HG03521 (cell line): ENCODE data around the gene CTSD.

Experiments
- ATAC-seq: cut with Tn5 transposase; IDR thresholded peaks from one replicate; pipeline ENCODE4 v1.9.1; 2021; ENCODE audit warnings: mild to moderate bottlenecking, moderate library complexity; ENCODE audit not compliant: unreplicated experiment

The CTSD gene

DNA sequence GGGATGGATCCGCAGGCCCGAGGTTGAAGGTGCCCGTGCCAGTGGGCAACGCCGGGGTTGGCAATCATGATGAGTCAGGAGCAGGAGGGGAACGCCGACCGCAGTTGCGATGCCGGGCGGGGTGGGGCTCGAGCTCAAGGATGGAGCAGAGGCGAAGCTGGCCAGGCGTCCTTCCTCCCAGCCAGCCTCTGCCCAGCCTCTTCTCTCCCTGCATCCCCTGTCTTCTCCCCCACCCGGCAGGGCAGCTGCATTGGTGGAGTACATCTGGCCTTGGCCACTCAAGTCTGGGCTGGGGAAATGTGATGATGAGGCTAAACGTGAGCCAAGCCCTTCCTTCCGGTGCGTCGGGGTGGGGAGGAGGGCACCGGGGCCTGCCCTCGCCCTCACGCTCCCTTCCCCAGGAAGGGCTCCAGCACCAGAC is 17.2 kb downstream of the CTSD start:
- no peak for ATAC-seq

DNA sequence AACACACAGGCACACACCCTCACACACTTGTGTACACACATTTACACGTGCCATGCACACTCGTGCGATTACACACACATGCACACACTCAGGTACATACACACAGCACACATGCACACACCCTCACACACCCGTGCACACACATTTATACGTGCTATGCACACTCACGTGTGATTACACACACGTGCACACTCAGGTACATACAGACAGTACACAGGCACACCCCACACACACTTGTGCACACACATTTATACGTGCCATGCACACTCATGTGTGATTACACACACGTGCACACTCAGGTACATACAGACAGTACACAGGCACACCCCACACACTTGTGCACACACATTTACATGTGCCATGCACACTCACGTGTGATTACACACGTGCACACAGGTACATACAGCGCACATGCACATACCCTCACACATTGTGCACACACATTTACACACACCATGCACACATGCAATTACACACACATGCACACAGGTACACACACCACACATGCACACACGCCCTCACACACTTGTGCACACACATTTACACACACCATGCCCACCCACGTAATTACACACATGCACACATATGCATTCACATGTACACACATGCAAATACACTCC is 17.9 kb downstream of the CTSD start:
- ATAC-seq, result no peak

DNA sequence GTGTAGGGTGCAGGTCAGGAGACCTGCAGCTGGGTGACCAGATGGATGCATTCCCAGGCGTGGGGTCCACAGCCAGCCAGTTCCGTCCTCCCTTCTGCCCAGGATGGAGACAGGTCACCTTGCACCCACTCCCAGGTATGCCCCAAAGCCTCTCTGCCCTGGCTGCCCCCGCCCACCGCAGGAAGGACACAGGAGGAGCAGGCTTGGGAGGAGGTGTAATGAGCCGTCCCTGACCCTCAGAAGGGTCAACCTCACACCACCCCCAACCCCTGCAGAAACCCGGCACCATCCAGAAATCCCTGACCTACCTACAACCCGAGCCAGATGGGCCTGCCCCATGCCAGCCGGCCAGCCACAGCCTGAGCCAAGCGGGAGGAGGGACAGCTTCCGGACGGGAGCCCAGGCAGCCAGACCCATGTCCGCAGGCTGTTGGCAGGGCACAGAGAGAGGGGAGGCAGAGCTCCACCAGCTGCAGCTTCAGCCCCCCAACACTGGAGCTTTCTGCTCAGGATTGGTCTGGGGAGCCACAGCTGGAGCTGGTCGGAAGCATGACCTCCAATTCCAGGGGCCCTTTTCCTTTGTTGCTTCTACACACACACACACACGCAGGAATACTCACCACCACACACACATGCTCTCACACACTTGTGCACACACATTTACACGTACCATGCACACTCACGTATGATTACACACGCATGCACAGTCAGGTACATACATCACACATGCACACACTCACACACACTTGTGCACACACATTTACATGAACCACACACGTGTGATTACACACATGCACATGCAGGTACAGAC is 18.6 kb downstream of the CTSD start:
- ATAC-seq, result no peak

DNA sequence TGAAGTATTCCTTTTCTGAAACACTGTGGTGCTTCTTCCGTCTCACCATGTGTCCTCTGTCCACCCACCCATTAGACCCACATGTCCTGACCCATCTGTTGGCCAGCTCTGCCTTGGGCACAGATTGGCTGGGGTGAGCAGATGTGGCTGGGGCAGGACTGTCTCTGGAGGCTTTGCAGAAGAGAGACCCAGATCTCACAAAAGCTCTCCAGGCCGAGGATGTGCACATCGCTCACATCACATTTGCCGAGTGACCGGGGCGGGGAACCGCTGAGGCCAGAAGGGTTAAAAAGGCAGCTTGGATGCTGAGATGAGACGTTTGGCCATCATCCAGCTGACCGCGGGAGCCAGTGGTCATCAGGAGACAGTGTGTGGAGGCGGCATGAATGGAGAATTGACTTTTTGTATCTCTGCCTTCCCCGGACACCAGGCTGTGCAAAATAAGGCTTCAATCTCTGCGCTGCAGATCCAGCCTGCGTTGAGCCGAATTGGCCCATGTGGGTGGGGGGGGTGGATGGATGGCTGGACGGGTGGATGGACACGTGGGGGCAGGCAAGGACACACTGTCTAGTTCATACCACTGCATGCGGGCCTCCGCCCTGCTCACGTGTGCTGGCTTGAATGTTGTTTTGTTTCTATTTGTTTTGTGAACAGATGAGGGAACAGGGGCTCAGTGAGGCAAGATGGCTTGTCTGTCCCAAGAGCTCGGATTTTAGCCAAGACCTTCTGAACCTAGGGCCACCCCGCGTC is 19.4 kb downstream of the CTSD start:
- ATAC-seq, result no peak

DNA sequence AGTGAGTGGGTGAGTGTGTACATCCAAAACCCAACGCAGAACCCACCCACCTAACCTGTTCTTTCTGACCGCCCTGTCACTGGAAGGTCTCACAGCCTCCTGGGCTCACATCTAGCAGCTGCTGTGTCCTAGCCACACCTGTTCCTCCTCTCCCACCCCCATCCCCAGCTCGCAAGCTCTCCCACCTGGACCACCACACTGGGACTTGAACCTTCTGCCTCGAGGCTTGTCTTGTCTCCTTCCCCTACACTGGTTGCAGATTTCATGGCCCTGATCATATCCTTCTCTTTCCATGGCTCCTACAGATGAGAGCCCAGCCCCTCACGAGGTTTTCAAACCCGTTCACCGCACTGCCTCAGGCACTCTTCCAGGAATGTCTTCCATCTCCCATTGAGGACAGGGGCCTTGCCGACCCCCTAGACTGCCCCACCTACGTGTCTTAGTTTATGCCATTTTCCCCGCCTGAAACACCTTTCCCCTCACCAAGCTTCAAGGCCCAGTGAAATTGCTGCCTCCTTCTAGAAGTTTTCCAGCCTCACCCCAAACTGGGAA is 20.1 kb downstream of the CTSD start:
- no peak for ATAC-seq

DNA sequence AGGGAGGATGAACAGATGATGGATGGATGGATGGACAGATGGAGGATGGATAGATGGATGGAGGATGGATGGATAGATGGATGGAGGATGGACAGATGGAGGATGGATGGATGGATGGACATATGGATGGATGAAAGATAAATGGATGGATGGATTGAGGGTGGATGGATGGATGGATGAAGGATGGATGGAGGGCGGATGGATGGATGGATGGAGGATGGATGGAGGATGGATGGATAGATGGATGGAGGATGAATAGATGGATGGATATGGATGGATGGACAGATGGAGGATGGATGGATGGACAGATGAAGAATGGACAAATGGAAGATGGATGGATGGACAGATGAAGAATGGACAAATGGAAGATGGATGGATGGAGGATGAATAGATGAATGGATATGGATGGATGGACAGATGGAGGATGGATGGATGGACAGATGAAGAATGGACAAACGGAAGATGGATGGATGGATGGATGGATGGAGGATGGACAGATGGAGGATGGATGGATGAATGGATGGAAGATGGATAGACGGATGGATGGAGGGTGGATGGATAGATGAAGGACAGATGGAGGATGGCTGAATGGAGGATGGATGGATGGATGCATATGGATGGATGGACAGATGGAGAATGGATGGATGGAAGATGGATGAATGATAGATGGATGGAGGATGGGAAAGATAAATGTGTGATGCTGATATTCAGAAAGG is 20.7 kb downstream of the CTSD start:
- ATAC-seq, result no peak

DNA sequence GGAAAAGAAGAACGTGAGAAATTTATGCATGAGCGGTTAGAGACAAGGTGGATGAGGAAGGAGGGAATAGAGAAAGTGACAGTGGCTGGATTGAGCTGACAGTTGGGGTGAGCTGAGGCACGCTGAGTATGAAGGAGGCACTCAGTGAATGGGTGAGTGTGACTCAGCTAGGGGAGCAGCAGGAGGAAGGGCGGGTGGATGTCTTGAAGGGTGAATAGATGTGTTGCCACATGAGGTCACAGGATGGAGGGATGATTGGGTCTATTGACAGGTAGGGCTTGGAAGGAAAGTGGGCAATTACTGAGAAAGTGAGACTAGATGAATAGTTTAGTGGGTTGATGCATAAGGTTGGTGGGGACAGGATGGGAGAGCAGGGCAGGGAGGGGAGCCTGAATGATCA is 21.4 kb downstream of the CTSD start:
- no peak for ATAC-seq

DNA sequence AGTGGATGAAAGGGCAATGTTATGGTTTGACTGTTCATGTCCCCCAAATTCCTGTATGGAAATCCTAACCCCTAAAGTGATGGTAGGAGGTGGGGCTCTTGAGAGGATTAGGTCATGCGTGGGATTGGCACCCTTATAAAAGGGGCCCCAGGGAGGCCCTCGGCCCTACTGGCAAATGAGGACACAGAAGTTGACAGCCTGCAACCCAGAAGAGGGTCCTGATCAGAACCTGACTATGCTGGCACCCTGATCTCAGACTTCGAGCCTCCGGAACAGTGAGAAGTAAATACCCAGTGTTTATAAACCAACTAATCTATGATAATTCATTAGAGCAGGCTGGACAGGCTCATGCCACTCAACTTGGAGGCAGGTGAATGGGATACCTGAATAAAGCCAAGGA is 22.0 kb downstream of the CTSD start:
- no peak for ATAC-seq

DNA sequence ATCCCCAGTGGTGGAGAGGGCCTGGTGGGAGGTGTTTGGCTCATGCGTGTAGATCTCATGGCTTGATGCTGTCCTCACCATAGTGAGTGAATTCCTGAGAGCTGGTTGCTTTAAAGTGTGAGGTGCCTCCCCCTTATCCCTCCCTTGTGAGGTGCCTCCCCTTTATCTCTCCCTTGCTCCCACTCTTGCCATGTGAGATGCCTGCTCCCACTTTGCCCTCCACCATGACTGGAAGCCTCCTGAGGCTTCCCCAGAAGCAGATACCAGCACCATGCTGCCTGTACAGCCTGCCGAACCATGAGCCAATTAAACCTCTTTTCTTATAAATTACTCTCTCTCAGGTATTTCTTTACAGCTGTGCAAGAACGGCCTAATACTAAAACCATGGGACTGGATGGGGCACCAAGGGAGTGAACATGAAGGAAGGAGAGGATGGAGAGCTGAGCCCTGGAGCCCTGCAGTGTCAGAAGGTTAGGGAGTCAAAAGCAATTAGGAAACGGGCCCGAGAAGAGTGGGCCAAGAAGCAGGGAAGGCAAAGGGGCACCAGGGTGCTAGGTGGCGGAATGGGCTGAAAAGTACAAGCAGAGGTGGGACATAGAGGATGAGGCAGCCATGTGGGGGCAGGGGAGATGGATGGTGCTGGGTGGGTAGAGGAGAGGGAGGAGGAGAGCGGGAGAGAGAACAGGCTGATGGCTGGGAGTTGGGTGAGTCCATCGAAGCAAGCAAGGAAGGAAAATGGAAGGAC is 22.8 kb downstream of the CTSD start:
- ATAC-seq, result no peak

DNA sequence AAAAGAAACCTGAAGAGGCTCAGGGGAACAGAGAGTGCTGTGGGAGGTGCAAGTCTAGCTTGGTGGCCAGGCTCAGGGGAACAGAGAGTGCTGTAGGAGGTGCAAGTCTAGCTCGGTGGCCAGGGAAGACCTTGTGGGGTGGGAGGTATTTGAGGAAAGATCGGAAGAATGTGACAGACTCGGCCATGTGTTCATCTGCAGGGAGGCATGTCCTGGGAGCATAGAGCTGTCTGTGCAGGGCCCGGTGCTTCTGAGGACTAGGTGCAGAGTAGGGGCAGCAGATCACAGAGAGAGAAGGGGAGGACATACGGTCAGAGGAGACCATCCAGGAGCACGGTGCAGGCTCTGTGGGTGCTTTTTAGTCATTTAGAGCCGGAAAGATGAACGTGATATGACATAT is 24.2 kb downstream of the CTSD start:
- ATAC-seq, result no peak

DNA sequence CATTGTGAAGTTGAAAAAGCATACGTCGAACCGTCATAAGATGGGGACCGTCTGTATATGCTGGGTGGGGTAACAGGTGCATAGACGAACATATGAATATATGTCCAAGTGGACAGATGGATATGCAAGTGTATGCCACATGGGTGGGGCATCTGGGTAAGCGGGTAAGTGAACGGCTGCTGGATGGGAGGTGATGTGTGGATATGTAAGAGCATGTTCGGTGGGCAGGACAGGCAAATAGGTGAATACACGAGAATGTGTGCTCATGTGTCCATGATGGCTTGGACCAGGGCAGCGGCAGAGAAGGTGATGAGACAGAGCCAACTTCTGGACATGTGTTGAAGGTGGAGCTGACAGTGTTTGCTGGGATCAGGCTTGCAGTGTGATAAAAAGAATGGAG is 25.3 kb downstream of the CTSD start:
- ATAC-seq, result no peak

DNA sequence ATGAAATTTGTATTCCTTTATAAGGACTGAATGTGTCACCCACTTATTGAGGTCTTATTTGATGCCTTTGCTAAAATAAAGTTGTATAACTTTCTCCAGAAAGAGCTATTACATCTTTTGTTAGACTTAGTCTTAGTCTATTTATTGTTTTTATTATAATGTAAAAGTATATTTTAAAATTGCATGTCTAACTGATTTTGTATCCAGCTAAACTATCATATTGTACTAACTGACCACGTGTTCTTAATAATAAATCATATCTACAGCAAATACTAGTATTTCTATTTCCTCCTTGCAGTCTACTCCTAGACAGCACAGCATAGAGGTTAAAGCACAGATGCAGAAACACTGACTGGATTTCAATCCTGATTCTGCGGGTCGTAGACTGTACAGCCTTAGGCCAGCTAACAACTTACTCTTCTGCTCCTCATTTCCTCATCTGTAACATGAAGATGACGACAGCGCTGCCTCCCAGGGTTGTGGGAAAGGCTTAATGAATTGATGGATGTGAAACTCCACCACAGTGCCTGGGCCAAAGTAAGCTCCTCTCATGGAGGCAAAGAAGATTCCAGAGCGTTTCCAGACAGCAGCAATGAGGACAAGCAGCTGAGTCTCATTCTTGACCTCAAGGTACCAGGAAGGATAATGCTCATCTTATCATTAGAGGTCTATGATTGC is 26.5 kb downstream of the CTSD start:
- no peak for ATAC-seq

DNA sequence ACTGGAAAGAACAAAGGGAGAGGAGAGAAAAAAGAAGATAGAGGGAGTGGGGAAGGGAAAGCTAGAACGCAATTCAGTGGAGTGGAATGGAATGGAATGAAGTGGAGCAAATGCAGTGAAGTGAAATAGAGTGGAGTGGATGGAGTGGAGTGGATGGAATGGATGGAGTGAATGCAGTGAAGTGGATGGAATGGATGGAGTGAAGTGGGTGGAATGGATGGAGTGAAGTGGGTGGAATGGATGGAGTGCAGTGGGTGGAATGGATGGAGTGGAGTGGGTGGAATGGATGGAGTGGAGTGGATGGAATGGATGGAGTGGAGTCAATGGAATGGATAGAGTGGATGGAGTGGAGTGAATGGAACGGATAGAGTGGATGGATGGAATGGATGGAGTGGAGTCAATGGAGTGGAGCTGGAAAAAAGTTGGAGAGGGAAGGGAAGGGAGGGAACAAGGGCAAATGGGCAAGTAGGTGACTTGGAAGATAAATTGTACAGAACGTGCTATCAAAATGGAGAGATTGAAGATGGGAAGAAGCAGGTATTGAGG is 27.2 kb downstream of the CTSD start:
- no peak for ATAC-seq

DNA sequence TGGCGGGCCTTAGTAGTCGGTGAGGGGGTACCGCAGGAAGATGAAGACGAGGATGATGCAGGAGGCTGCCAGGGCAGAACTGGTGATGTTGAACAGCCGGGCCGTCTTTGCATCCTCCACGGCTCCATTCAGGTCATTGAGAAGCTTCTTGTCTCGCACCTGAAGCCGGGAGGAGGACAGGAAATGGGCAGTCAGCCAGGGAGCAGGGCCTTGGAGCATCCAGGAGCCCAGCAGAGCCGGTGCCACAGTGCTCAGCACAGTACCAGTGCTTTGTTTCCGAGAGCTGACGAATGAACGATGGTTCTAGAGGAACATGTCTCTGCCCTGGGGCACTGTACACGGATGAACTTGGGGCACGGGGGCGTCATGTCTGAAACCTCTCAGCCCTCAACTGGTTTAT is 28.5 kb downstream of the CTSD start:
- no peak for ATAC-seq

DNA sequence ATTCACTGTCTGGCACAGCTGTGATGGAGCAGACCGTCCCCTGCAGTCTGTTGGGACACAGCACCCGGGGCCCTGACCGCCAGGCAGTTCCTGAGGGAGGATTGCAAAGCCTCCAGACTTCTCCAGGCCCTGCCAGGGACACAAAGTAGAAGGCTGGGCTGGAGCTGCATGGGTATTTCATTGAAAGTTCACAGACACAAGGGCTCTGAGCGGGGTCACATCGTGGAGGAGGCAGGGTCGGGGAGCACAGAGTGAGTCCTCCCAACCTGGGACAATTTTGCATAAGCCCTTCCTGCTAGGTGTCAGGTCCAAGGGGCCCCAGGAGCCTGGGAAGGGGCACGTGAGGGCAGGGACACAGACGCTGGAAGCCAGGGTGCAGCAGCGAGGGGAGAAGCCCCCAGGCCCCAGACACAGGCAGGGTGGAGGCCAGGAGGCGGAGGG is 29.1 kb downstream of the CTSD start:
- no peak for ATAC-seq

DNA sequence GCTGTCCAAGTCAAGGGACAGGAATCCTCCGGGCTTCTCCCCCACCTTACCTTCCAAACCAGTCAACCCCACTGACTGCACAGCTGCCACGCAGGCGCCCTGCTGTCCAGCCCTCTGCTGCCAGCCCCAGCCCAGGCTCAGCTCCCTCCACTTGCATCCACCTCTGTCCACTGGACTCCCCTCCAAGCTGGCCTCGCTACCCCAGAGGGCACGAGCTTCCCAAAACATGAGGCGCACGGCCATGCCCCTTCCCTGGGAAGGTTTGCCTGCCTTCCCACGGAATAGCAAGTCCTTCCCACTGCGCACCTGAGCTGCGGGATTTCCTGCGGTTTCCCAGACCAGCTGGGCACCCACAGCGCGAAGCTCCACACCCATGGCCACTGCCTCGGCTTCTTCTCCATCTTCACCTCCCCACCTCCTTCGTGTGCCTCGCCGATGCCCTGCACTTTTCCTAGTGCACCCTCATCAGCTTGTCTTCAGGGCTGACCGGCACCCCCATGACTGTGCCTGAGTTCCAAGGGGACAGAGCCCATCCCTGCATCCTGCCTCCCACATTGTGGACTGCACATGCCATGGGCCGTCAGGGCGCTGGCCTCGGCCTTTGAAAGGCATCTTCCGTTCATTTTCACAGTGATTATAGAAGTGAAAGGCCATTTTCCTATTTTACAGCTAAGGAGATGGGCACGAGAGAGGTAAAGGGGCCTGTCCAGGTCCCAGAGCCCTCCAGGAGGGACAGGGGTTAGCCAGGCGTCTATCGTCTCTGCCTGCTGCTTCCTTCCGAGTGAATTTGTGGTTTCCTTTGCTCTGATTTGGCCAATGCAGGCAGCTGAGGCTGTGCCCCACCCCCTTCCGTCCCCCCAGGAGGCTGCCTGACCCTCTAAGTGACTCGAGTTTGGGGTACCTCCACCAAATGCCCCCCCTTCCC is 29.7 kb downstream of the CTSD start:
- no peak for ATAC-seq

DNA sequence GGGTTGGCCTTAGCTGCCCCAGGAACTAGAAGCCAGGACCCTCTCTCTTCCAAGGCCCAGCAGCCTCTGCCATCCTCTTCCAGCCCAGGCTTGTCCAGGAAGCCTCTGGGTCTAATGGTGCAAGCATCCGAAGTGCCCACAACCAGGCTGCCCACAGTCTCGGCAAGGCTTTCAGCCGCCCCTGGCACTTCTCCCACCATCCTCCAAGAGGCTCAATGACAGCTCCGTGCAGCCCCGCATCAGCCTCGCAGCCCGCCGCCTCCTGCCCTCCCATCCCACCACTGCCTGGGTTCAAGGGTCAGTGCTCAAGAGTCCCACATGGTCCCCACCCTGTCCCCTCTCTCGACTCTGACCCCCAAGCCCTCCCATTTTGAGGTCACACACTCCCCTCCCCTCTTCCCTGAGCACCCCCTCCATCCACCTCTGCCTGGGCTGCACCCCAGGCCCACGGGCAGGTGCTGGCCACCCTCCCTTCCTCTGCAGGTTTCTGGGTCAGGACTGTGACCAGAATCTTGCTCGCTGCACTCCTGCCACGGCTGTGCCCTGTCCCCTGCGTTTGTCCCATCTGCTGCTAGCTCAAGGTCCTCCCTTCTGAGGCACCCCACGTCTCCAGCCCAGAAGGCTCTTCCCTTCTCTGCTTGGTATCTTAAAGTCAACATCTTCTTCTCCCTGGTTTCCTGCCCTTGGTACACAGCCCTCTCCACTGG is 30.6 kb downstream of the CTSD start:
- no peak for ATAC-seq
